A673 (cell line): ENCODE measurements around the gene FOXE3.

Source experiments
- CTCF ChIP-seq: fragments of 300-800, 200-600 bp; sonication (generic); conservative IDR thresholded peaks from 2 replicates; pipeline ENCODE4 v1.5.1; 2017; ENCODE audit warnings: low read depth, mild to moderate bottlenecking, antibody characterized with exemption, low read length, moderate library complexity, mixed read lengths
- EZH2 ChIP-seq: fragments of 200-600 bp; sonication (generic); IDR thresholded peaks from 2 replicates; pipeline ENCODE4 v1.6.1; 2017; ENCODE audit warnings: borderline replicate concordance, low read depth, mild to moderate bottlenecking, mixed read lengths, antibody characterized with exemption, low read length; ENCODE audit not compliant: poor library complexity, severe bottlenecking

GRCh38 chr1:47411436-47411835 is 4.6 kb upstream of the FOXE3 start:
- TF ChIP-seq EZH2 (no peak), CTCF (no peak)
